Measurements from ENCODE around the gene FUOM. TPM values are rescaled to one million over a fixed set of nuclear protein-coding genes. Genes with fewer than 3 reads are reported as not detected.

Gene FUOM
- total and polyA plus RNA-seq, 2 of the 4 experiments (the other 2 are of a cell fraction) = 26.3 to 52.8 TPM

DNA sequence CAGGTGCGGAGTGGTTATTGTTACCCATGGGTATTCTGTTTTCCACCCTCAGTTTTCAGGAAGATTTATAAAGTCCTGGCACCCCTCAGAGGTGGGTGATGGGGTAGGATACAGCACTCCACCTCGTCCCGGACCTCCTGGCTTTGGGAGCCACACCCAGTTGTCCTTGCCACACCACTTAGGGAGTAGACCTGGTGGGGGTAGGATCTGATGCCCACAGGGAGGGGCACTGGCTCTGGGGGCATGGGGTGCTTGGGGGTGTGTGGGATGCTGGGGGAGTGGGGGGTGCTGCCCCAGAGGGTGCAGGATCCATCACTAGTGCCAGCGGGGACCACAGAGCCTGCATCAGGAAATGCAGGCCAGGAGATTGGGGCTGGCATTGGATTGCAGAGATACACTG lies 44.6 kb downstream of the FUOM start:
- no TSS peak for BruUV-seq (replicated peaks)

More for the DNA sequence above, 44.6 kb downstream of the FUOM start:
- Histone ChIP-seq H4K8ac (ENCODE audit: low read depth in 2 of 2, low read length in 2 of 2) (no peak overlapping the region), H3K27me3 (ENCODE audit: control insufficient read depth, insufficient read depth, low read length) (no peaks in the 10 kb centered on the region), H2BK15ac (ENCODE audit: low read depth, low read length) (no peak overlapping the region), H3K14ac (replicated peaks; ENCODE audit: low read depth, low read length) (no peak overlapping the region), H3K9me1 (ENCODE audit: insufficient read depth, low read length) (peaks cover 6% of the 10 kb centered on the region; the same call in 1 of the 2 replicates), H3K9me3 (ENCODE audit: control insufficient read depth, insufficient read depth, low read length) (no peaks in the 10 kb centered on the region), H2BK120ac (ENCODE audit: low read depth, low read length) (no peak overlapping the region), H3K56ac (ENCODE audit: extremely low read depth, insufficient read depth, low read length) (no peak overlapping the region), H3K4ac (ENCODE audit: low read depth, low read length) (no peak overlapping the region), H2AK5ac (ENCODE audit: low read depth, low read length) (no peak overlapping the region), H2AFZ (replicated peaks; ENCODE audit: low read length, poor library complexity) (no peak overlapping the region), H4K5ac (ENCODE audit: low read depth, low read length) (no peak overlapping the region), H3K79me1 (ENCODE audit: low read depth in 1 of 2, low read length in 2 of 2) (peaks cover 7 to 11% of the 10 kb centered on the region in 2 experiments), H2AK9ac (replicated peaks; ENCODE audit: low read depth, low read length, poor library complexity) (no peak overlapping the region), H4K91ac (ENCODE audit: insufficient read depth, low read depth, low read length) (no peak overlapping the region), H3K4me3 (ENCODE audit: insufficient read depth, low read depth, low read length) (no peak overlapping the region), H3K18ac (ENCODE audit: low read depth, low read length) (no peak overlapping the region), H3K9ac (ENCODE audit: low read depth, low read length) (no peak overlapping the region), H2BK20ac (ENCODE audit: low read depth, low read length) (no peak overlapping the region), H3K4me2 (ENCODE audit: low read depth, low read length) (no peak overlapping the region), H3K4me1 (ENCODE audit: control insufficient read depth, insufficient read depth, low read length) (peaks cover 3% of the 10 kb centered on the region; the same call in 1 of the 2 replicates), H3K36me3 (ENCODE audit: control insufficient read depth, insufficient read depth, low read length) (peaks cover 14% of the 10 kb centered on the region; the same call in 1 of the 2 replicates), H4K20me1 (ENCODE audit: insufficient read depth, low read length) (peaks cover 7% of the 10 kb centered on the region), H3K27ac (ENCODE audit: insufficient read depth, low read length) (no peak overlapping the region), H3K23ac (ENCODE audit: low read depth, low read length) (no peak overlapping the region), H2BK5ac (ENCODE audit: low read depth, low read length, poor library complexity, severe bottlenecking) (no peak overlapping the region)
- WGBS, 2 experiments (ENCODE audit: extremely low coverage in 2 of 2, insufficient read length in 1 of 2) = no CpG with 5 or more reads among the region's 4 CpGs
- TF ChIP-seq POLR2A (IDR thresholded peaks at IDR 0.05; ENCODE audit: low read depth, low read length) (no peak), FOS (IDR thresholded peaks at IDR 0.05; ENCODE audit: low read depth, low read length) (no peak), RFX5 (IDR thresholded peaks at IDR 0.05; ENCODE audit: low read depth, low read length) (no peak), MAFK (IDR thresholded peaks at IDR 0.05; ENCODE audit: low read depth, low read length) (no peak), BHLHE40 (IDR thresholded peaks at IDR 0.05; ENCODE audit: low read depth, low read length) (no peak), SMC3 (IDR thresholded peaks at IDR 0.05; ENCODE audit: low read depth, low read length) (no peak), NFE2L2 (IDR thresholded peaks at IDR 0.05; ENCODE audit: low read depth, low read length) (no peak), CHD1 (IDR thresholded peaks at IDR 0.05; ENCODE audit: low read depth, low read length) (no peak), MXI1 (IDR thresholded peaks at IDR 0.05; ENCODE audit: borderline replicate concordance, low read depth, low read length) (no peak), MAZ (IDR thresholded peaks at IDR 0.05; ENCODE audit: borderline replicate concordance, low read depth, low read length) (no peak), RAD21 (IDR thresholded peaks at IDR 0.05; ENCODE audit: low read length) (no peak), CEBPB (IDR thresholded peaks at IDR 0.05; ENCODE audit: low read depth, low read length) (no peak), RCOR1 (IDR thresholded peaks at IDR 0.05; ENCODE audit: insufficient replicate concordance, low read length) (no peak)
- TF ChIP-seq, protein P1, sequence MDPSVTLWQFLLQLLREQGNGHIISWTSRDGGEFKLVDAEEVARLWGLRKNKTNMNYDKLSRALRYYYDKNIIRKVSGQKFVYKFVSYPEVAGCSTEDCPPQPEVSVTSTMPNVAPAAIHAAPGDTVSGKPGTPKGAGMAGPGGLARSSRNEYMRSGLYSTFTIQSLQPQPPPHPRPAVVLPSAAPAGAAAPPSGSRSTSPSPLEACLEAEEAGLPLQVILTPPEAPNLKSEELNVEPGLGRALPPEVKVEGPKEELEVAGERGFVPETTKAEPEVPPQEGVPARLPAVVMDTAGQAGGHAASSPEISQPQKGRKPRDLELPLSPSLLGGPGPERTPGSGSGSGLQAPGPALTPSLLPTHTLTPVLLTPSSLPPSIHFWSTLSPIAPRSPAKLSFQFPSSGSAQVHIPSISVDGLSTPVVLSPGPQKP (IDR thresholded peaks at IDR 0.05; ENCODE audit: borderline replicate concordance, low read depth, low read length) = no peak
- TF ChIP-seq, protein P2, sequence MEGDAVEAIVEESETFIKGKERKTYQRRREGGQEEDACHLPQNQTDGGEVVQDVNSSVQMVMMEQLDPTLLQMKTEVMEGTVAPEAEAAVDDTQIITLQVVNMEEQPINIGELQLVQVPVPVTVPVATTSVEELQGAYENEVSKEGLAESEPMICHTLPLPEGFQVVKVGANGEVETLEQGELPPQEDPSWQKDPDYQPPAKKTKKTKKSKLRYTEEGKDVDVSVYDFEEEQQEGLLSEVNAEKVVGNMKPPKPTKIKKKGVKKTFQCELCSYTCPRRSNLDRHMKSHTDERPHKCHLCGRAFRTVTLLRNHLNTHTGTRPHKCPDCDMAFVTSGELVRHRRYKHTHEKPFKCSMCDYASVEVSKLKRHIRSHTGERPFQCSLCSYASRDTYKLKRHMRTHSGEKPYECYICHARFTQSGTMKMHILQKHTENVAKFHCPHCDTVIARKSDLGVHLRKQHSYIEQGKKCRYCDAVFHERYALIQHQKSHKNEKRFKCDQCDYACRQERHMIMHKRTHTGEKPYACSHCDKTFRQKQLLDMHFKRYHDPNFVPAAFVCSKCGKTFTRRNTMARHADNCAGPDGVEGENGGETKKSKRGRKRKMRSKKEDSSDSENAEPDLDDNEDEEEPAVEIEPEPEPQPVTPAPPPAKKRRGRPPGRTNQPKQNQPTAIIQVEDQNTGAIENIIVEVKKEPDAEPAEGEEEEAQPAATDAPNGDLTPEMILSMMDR (conservative IDR thresholded peaks at IDR 0.05; ENCODE audit: low read depth, low read length) = no peak
- TF ChIP-seq, protein P3, sequence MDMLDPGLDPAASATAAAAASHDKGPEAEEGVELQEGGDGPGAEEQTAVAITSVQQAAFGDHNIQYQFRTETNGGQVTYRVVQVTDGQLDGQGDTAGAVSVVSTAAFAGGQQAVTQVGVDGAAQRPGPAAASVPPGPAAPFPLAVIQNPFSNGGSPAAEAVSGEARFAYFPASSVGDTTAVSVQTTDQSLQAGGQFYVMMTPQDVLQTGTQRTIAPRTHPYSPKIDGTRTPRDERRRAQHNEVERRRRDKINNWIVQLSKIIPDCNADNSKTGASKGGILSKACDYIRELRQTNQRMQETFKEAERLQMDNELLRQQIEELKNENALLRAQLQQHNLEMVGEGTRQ (IDR thresholded peaks at IDR 0.05; ENCODE audit: low read depth, low read length) = no peak
- DNase-seq (no peak), ATAC-seq (ENCODE audit: low read depth) (no peak)
- intact Hi-C loops (cut with micrococcal nuclease) = no loop called here
- in situ Hi-C loops (cut with MboI; ENCODE audit: low sequenced_read_pairs) = no loop called here
- ChIA-PET CTCF (interaction anchor here (0.9 kb wide), 1 partner anchor 16 kb away, joined by 3 read pairs; no protein-coding TSS in a partner anchor), POLR2A (ENCODE audit: unreplicated experiment) (no interaction called here)
- dilution Hi-C loops (cut with HindIII; ENCODE audit: low sequenced_read_pairs, unreplicated experiment) = no loop called here
